IPS-18c (cell line): Measurements from ENCODE around the gene PKNOX2.

ENCODE experiments used
- H3K4me3 ChIP-seq: 2 replicates; pipeline ENCODE4 v1.7.0; 2013; ENCODE audit warnings: low read depth, mild to moderate bottlenecking, low read length, moderate library complexity; ENCODE audit not compliant: insufficient read depth
- H3K9me3 ChIP-seq: one replicate; pipeline ENCODE4 v1.6.1; 2013; ENCODE audit warnings: mild to moderate bottlenecking, low read length, moderate library complexity; ENCODE audit not compliant: control insufficient read depth, insufficient read depth

The PKNOX2 gene

DNA sequence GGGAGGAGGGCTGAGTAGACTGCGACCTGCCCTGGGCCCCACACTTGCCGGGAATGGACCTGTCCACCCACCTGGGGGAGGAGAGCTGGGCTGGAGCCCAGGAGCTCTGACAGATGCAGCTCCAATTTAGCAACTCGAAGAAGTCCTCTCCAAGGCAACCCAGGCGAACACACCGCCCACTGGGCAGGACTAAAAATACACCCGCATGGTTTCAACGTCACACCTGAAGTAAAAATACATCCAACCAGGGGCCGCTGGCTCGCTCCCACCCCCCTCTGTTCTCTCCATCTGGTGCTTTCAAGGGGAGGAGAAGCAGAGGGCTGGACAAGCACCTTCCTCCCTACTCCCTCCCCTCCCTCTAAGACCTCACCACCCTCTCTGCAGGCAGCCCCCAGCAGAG, 211.6 kb downstream of the PKNOX2 start:
- H3K9me3 ChIP-seq, result peaks cover 5% of the 10 kb centered on the region
- no peak overlapping the region for H3K4me3 ChIP-seq

DNA sequence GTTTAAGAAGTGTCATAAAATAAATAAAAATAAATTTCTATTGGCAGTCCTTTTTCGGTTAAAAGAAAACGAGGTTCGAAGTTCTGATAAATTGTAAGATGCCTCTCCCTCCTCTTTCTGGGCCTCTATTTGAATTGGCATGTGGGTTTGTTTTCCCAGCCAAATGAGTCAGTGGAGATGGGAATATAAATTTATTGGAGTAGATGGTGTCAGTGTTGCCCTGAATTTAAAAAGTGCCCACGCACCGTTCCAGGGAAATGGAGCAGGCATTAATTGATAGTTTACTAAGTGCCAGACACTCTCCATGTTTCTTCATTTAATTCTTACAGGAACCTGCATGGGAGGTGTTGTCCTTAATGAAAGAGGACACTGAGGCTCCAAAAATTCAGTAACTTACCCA, 212.3 kb downstream of the PKNOX2 start:
- H3K4me3 ChIP-seq, result no peak overlapping the region
- H3K9me3 ChIP-seq, result peaks cover 5% of the 10 kb centered on the region

DNA sequence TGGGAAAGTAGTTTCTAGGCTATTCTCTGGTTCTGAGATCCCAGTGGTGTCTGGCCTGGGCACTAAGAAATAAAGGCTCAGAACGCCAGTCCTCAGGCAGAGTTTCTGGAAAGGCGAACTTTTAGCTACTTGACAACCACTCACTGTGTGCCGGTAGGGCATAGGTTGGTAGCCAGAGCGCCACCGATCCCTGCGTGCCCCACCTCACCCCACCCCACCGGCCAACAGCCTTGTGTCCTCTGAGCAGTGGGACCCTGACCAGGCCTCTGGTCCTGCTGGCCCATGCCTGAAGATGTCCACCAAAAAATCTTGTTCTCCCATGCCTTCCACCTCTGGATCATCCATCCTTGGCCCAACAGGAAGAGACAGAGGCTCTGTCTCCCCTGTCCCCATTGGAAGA, 213.5 kb downstream of the PKNOX2 start:
- no peak overlapping the region for H3K4me3 ChIP-seq

DNA sequence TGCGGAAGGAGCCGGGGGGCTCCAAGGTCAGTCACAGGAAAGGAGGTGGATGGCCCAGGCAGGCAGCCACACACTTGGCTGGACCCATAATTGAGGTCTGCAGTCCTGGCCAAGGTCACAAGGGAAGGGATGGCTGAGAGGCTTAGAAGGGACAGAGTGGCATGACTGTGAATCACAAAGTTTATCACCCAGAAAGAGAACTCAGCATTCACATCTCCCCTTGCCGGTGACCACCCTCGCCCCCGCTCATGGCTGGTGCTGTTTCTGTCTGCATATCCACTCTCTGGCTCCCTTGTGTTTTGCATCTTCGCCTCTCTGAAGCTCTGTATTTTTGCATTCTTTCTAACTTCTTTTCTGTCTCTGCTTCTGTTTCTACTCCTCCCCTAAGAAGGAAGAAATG, 214.0 kb downstream of the PKNOX2 start:
- Histone ChIP-seq H3K9me3 (peaks cover under 1% of the 10 kb centered on the region), H3K4me3 (no peak overlapping the region)

More for the DNA sequence above, 213.5 kb downstream of the PKNOX2 start:
- peaks cover 5% of the 10 kb centered on the region for H3K9me3 ChIP-seq

DNA sequence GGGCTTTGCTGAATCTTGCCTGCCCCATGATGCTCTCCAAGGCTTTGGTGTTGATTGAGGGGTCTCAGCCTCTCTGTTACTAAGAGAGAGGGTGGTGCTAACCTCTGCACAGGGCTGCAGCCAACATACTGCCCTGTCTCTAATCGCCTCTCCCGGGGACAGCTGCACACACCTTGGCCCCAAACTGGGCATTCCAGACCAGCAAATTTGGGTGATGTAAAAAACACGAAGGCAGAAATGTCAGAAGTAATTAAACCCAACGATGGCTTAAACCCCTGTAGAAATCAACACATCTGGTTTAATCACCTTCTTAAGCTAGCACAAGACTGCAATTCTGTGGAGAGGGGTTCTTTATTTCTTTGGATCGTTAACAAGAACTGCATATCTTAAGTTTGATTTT, 215.0 kb downstream of the PKNOX2 start:
- Histone ChIP-seq H3K4me3 (no peak overlapping the region), H3K9me3 (no peaks in the 10 kb centered on the region)

DNA sequence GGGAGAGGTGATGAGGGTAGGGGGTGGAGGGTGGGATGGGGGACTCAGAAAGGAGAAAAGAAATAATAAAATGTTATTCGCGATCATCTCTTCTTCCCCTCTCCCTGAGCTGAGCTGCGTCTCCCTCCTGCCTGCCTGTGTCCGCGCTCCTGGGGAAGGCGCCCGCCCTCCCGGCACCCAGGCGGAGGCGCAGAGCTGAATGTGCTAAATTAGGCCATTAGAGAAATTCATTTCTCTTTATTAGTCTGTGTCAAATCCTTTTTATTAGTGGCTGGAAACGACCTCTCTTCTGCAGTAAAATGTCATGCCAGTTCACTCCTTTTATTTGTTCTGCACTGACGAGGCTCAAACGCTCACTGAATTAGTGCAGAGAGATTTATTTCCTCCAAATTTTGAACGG, 215.4 kb downstream of the PKNOX2 start:
- H3K4me3 ChIP-seq, result no peak overlapping the region

DNA sequence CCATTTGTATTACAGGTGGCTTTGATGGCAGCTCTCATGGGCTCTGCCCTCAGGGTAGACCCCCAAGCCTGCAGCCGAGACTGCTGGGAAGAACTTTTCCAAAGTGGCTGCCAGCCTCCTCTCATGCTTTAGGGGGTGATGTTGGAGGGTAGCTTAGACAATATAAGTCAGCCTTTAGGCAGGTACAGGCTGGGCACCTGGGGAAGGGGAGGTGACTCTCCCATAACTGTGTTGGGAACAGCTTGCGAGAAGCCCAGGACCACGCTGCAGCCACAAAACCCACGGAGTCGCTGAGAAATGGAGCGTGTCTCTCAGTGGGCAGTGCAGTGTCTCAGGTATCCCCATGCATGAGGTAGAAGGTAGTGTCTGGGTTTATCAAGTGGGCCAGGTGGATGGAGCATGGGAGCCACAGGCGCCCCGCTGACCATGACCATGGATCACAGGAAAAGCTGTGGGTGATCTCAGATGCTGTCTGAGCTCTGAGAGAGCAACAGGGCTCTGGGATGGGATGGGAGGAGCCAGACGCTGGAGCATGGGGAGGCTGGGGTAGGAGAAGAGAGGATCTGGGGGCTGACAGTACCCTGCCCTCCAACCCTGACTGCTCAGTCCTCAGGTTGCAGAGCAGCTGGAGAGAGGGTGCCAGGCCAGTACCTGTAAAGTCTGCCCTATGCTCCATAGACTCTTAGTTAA, 216.3 kb downstream of the PKNOX2 start:
- Histone ChIP-seq H3K9me3 (no peaks in the 10 kb centered on the region), H3K4me3 (no peak overlapping the region)

More for the DNA sequence above, 215.4 kb downstream of the PKNOX2 start:
- H3K9me3 ChIP-seq, result no peaks in the 10 kb centered on the region

DNA sequence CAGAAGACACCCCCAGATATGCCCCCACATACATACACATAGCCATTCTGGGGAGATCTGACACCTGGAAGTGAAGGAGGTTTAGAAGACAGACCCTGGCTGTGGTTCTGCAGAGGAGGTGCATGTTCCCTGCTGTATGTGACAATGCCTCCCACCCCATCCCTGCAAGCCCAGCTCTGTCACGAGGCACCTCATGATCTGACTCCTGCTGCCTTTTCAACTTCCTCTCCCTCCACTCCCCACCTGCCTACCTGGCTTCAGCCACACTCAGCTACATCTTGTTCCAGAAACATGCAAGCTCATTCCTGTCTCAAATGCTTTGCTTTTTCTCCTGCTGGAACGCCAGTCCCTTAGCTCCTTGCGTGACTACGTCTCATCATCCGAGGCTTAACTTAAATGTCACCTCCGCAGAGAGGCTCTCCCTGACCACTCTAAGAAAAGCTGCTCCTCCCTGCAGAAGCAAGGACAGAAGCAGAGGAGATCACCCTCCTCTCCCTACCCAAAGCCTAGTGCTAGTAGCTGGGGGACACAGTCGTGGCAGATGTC, 217.0 kb downstream of the PKNOX2 start:
- no peaks in the 10 kb centered on the region for H3K9me3 ChIP-seq
- no peak overlapping the region for H3K4me3 ChIP-seq

DNA sequence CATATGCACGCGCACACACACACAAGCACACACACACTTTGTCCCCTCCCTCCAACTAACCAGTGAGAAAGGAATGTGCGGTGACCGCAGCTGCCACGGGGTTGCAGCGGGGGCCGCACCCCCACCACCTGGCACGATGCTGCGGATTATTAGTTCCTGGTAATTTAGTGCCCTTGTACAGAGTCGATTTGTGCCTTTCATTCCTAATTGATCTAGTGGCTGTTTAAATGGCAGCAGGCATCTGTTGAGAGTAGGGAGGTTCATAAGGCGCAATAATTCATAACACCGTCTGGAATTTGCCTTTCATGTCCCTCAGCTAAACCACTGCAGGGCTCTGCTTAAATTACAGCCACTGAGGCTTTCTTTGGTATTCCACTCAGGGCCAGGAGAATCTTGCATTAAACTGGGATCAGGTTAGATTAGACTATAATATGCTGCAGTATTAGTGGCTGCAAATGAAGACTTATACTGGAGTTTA, 217.8 kb downstream of the PKNOX2 start:
- Histone ChIP-seq H3K9me3 (no peaks in the 10 kb centered on the region), H3K4me3 (no peak overlapping the region)

DNA sequence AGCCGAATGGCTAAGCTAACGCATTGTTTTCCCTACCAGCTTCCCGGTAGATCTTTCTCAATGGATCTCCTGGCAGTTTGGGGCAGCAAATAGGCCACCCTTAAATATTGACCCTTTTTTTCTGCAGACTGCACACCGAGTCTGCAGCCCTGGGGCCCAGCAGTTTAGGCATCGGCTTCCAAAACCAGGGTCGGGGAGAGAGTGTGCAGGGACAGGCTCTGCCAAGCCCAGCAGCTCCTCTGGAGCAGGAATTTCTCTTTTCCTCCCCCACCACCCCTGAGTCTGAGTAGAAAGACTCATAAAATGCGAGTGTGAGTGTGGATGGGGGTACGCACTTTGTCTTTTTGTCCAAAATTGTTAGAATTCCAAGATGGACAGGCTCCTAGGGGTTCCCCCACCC, 218.3 kb downstream of the PKNOX2 start:
- Histone ChIP-seq H3K4me3 (no peak overlapping the region), H3K9me3 (no peaks in the 10 kb centered on the region)

DNA sequence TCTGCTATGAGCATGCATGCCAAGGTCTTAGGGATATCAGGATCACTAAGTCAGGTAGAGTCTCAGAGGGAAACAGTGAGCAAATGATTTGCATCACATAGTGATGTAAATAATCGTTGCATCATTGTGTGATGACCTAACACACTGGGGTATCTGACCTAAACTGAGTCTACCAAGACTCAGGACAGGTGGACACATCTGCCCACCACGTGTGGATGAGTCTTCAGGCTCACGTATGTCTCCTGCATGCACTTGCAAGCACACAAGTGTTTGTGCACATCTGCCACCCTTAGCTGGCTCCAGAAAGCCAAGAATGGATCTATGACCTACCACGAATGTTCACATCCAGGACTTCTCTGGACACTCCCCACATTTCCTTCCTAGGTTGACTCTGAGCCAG, 220.3 kb downstream of the PKNOX2 start:
- H3K9me3 ChIP-seq, result no peaks in the 10 kb centered on the region

DNA sequence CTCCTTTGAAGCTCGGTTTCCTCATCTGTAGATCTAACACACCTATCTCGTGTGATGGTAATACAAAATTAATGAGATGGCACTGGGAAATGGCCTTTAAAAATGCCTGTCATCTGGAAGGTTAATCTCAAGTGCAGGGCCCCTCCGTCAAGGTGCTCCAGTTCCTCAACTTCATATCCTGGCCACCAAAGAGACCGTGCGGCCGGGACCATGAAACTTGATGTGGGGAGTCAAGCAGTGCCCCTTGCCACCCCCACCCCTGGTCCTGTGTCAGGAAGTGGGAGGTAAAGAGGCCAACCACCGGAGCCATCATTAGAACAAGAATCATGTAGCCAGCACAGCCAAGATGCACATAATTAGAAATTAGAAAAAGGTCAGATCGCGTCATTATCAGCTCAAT, 223.3 kb downstream of the PKNOX2 start:
- H3K9me3 ChIP-seq, result no peaks in the 10 kb centered on the region
- no peak overlapping the region for H3K4me3 ChIP-seq

More for the DNA sequence above, 220.3 kb downstream of the PKNOX2 start:
- H3K4me3 ChIP-seq, result no peak overlapping the region

DNA sequence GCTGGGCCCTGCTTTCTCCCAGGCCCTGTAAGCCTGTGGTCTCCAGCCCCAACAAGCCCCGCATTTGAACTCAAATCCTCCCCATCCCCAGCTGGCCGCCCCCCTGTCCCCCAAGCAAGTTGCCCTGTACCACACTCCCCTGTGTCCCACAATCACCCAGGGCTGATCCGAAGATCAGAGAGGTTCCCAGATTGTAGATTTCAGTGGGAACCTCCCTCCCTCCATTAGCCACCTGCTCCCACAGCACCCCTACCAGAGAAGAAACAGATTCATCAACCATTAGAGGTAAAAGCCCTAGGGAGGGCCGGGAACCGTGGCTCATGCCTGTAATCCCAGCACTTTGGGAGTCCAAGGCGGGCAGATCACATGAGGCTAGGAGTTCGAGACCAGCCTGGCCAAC, 224.1 kb downstream of the PKNOX2 start:
- Histone ChIP-seq H3K4me3 (no peak overlapping the region), H3K9me3 (no peaks in the 10 kb centered on the region)

DNA sequence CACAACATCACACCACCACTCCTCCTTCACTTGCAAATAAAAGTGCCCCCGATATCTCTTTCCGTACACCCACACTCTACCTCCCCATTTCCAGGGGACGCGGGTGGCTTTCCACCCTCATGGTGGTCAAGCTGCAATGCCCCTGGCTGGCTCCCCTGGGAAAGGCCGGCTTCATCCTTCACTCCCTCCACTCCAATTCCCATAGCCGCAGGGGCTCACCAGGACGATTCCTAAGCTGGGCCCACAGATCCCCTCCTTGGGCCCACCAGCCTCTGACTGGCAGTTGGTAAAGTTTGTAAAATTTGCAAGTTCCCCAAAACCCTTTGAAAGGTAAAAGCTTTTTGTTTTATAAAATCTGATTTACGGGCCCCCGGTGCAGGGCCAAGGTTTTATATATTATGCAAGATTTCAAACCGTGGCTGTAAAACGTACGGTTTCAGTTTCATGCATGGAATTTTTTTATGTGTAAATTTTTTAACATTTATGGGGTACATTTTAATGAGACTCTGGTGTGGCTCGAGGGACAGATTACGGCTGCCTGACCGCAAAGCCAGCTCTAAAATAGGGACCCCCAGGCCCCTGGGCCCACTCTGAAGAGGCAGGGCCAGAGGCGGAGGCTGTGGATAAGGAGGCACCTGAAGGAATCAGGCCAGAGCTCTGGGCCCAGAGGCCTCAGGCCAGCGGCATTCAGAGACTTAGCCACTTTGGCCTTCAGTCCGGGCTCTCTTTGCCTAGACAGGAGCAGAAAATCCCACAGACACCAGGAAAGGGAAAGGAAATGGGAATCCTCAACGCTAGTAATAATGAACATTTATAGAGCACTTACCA, 225.0 kb downstream of the PKNOX2 start:
- H3K4me3 ChIP-seq, result no peak overlapping the region
- no peaks in the 10 kb centered on the region for H3K9me3 ChIP-seq

DNA sequence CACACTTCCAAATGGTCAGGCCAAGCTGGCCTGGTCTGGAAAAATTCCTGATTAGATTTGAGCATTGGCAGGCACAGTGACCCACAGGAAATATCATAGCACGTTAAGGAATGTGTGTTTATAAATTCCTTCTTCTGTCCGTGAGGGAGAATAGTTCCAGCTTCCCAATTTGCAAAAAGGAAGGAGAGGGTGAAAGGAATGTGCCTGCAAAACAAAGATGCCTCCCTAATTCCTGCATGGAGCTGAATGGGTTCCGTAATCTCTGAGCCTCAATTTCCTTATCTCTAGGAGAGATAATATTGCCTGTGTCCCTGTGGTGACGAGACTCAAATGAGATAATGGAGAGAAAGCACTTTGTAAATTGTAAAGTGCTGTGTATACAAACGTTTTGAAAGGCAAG, 226.4 kb downstream of the PKNOX2 start:
- H3K4me3 ChIP-seq, result no peak overlapping the region
- H3K9me3 ChIP-seq, result no peaks in the 10 kb centered on the region

DNA sequence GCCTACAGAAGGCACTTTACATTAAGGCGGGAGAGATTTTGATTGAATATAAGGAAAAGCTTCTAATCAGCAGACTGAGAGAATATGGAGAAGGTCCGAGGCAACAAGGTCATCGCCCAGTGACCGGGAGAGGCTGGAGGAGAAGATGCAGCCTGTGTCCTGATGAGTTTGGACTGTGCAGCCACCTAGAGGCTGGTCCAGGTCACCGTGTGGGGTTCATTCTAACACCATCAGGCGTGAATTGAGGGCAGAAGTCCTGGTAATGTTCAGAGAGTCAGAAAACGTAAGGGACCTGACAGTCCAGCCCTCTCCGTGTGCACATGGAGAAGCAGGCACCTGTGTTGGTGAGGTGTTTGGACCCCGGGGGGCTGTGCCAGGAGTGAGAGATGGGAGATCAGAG, 228.8 kb downstream of the PKNOX2 start:
- no peak overlapping the region for H3K4me3 ChIP-seq
- H3K9me3 ChIP-seq, result no peaks in the 10 kb centered on the region

DNA sequence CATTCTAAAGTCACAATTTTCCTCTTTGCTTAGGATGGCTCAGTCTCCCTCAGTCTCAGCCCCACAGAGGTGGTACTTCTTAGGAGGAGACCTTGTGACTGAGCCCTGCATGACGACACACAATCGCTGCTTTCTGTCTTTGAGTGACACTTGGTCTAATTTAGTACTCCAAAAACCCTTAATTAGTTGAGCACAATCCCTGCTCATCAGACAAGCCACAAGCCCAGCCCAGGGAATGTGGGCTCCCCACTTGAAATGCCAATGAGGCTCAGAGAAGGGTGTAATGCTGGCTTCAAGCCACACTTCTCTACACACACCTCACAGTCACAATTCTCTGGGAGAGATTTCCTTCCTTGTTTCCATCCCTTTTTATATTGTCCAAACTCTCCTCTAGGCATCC, 229.7 kb downstream of the PKNOX2 start:
- Histone ChIP-seq H3K4me3 (no peak overlapping the region), H3K9me3 (no peaks in the 10 kb centered on the region)

DNA sequence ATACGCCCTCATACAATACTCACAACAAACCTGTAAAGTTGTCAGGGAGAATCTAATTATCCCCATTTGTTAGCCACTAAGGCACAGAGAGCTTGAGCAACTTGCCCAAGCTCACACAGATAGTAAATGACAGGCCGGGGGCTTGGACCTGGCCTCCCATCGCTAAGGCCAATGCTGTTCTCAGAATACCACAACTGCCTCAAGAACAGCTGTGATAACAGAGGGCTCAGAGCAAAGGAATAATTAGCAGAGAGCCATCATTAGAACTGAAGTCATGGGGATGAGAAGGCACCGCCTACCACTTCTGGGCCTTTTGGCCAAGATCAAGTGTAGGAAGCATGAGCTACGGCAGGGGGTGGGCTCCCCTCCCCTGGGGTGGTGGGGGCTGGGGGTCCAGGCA, 232.9 kb downstream of the PKNOX2 start:
- no peak overlapping the region for H3K4me3 ChIP-seq
- no peaks in the 10 kb centered on the region for H3K9me3 ChIP-seq
